HFFc6 (cell line): ENCODE results near the gene CSNK2A3. TPM values are rescaled to one million over a fixed set of nuclear protein-coding genes. Genes with fewer than 3 reads are reported as not detected.

Source experiments
- DNase-seq: peaks from one replicate; pipeline ENCODE4 v3.0.0-alpha.2; 2018
- H3K27ac Mint-ChIP-seq: 2 replicates; pipeline ENCODE4 v1.8.0; 2020; ENCODE audit warnings: mild to moderate bottlenecking, mixed read lengths
- H3K27me3 Mint-ChIP-seq: 2 replicates; pipeline ENCODE4 v1.8.0; 2021; ENCODE audit warnings: mild to moderate bottlenecking, moderate library complexity, mixed read lengths; ENCODE audit not compliant: insufficient read depth
- H3K36me3 Mint-ChIP-seq: 2 replicates; pipeline ENCODE4 v1.8.0; 2021; ENCODE audit warnings: low read depth, mixed read lengths
- H3K4me1 Mint-ChIP-seq: 2 replicates; pipeline ENCODE4 v1.8.0; 2020; ENCODE audit warnings: low read depth, mixed read lengths
- H3K4me3 Mint-ChIP-seq: 2 replicates; pipeline ENCODE4 v1.8.0; 2020; ENCODE audit warnings: mild to moderate bottlenecking, moderate library complexity, mixed read lengths
- H3K9me3 Mint-ChIP-seq: 2 replicates; pipeline ENCODE4 v1.8.0; 2020; ENCODE audit warnings: mild to moderate bottlenecking, mixed read lengths
- total RNA-seq, 6 experiments: library from RNA; stranded (reverse); fragmentation: NEBNext Ultra II Directional; extraction: Animal tissue kit (Norgen Biotek cat#: 25700); gene quantifications; 2 replicates in 1 of 6; 3 replicates in 5 of 6; pipeline ENCODE4 v1.2.3, GENCODE V29; 2021
- TF ChIP-seq, protein P1 (sequence below): fragments of 200-600 bp; sonication (generic); IDR thresholded peaks from 2 replicates; pipeline ENCODE4 v1.5.0; 2021; ENCODE audit warnings: antibody characterized with exemption, mild to moderate bottlenecking

The CSNK2A3 gene
- total RNA-seq, 6 experiments from 2014 or later = 1.2 to 3.6 (median 2.0) TPM

DNA sequence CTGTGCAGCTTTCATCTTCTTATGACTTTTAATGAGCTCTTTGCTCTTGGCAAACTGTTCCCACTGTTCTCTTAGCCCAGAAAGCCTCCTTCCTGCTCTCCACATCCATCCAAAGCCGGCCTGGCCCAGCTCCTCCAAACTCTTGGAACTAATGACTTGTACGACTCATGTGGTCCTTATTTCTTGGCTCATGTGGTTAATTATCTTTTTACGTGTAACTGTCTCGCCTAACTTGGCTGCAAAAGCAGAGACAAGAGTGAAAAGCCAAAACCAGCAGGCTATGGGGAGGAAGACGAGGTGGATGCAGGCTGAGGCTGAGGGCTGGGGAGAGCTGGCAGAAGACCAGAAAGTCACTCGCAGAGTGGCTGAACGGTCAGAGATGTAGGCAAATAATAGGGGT lies 5.5 kb downstream of the CSNK2A3 start:
- DNase-seq = no peak
- Mint-ChIP-seq H3K27me3 (peaks cover 31% of the 10 kb centered on the region), H3K9me3 (no peaks in the 10 kb centered on the region), H3K4me3 (no peak overlapping the region), H3K27ac (no peak overlapping the region), H3K36me3 (no peaks in the 10 kb centered on the region), H3K4me1 (peaks cover 28% of the 10 kb centered on the region)
- TF ChIP-seq, protein P1, sequence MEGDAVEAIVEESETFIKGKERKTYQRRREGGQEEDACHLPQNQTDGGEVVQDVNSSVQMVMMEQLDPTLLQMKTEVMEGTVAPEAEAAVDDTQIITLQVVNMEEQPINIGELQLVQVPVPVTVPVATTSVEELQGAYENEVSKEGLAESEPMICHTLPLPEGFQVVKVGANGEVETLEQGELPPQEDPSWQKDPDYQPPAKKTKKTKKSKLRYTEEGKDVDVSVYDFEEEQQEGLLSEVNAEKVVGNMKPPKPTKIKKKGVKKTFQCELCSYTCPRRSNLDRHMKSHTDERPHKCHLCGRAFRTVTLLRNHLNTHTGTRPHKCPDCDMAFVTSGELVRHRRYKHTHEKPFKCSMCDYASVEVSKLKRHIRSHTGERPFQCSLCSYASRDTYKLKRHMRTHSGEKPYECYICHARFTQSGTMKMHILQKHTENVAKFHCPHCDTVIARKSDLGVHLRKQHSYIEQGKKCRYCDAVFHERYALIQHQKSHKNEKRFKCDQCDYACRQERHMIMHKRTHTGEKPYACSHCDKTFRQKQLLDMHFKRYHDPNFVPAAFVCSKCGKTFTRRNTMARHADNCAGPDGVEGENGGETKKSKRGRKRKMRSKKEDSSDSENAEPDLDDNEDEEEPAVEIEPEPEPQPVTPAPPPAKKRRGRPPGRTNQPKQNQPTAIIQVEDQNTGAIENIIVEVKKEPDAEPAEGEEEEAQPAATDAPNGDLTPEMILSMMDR = no peak

DNA sequence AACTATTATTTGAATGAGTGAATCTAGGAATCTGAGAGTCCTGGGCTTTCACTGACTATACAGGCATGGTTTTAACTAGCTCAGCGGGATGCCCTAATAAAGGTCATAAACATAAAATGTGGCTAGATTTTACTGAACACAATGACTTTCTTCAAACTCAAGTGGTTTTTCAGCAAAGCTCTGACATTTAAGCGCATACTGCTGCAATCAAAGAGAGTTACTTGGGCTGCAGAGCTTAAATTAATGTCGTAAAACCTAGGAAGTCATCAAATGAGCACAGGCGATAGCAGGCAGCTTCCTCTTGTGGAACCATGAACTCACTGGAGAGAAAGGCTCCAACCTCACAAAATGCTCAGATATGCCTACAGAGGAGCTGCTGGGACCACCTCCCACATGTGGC lies 6.7 kb downstream of the CSNK2A3 start:
- Mint-ChIP-seq H3K36me3 (no peaks in the 10 kb centered on the region), H3K27me3 (peaks cover 31% of the 10 kb centered on the region), H3K9me3 (no peaks in the 10 kb centered on the region), H3K4me3 (no peak overlapping the region), H3K27ac (no peak overlapping the region), H3K4me1 (peaks cover 28% of the 10 kb centered on the region)
- TF ChIP-seq, protein P1 = no peak
- DNase-seq = no peak

DNA sequence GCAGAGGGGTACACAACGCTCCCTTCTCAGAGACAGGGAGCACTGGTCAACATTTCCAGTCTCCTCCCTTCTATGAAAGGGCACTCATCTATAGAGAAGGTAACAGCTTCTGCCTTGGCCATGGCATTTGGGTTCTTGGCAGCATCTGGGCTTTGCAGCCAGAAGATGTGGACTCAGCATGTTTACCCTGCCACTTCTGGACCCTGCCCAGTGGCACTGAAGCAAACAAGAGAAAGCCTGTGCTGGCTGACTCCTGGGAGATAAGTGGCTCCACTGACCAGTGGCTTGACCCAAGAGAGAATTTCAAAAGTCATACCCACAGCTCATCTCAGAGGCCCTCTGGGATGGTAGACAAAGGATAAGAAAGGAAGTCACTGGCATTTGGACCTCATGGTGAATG lies 8.0 kb downstream of the CSNK2A3 start:
- no peak overlapping the region for H3K4me3 Mint-ChIP-seq
- H3K4me1 Mint-ChIP-seq = peaks cover 18% of the 10 kb centered on the region
- H3K9me3 Mint-ChIP-seq = no peaks in the 10 kb centered on the region
- no peak for DNase-seq
- H3K27me3 Mint-ChIP-seq = peaks cover 38% of the 10 kb centered on the region
- TF ChIP-seq, protein P1 = no peak
- no peak overlapping the region for H3K27ac Mint-ChIP-seq
- H3K36me3 Mint-ChIP-seq = no peaks in the 10 kb centered on the region

DNA sequence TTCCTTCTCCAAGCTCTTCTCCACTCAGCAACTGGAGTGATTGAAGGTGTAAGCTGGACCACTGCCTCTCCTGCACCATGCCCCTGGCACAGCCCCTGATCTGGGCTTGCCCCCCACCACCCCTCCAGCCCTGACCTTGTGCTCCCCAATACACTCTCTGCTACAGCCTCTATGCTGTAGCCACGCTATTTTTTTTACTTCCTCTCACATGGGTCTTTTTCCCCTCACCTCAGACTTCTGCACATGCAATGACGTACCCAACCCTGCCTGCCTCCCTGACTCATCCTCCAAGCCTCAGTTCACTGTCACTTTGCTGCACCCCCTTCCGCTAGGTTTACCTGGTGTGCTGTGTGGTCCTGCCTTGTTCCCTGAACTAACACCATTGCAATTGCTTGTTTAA lies 9.0 kb downstream of the CSNK2A3 start:
- DNase-seq = no peak
- TF ChIP-seq, protein P1 = no peak
- Mint-ChIP-seq H3K4me3 (no peak overlapping the region), H3K36me3 (no peaks in the 10 kb centered on the region), H3K27ac (no peak overlapping the region), H3K4me1 (peaks cover 7% of the 10 kb centered on the region), H3K9me3 (no peaks in the 10 kb centered on the region), H3K27me3 (peaks cover 43% of the 10 kb centered on the region)

DNA sequence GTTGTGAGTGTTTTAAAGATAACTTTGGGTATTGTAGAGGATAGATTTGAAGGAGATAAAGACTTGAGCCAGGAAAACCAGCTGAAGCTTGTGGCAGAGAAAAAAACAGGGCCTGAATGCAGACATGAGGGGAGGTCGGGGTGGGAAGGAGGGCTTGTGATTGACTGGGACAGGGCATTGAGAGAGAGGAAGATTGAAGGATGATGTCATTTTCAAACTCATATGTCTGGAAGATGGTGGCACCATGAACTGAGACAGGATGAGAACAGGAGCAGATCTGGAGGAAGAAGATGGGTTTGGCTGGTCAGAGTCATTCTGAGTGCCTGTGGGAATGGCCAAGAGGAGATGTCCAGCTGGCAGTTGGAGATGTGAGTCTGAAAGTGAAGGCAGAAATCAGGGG lies 14.7 kb downstream of the CSNK2A3 start:
- no peak for DNase-seq
- no peak overlapping the region for H3K27ac Mint-ChIP-seq
- TF ChIP-seq, protein P1 = no peak
- no peaks in the 10 kb centered on the region for H3K9me3 Mint-ChIP-seq
- no peaks in the 10 kb centered on the region; the same call in 1 of the 2 replicates for H3K36me3 Mint-ChIP-seq
- H3K4me1 Mint-ChIP-seq = peaks cover 5% of the 10 kb centered on the region; the same call in 1 of the 2 replicates
- H3K4me3 Mint-ChIP-seq = no peak overlapping the region
- peaks cover 27% of the 10 kb centered on the region for H3K27me3 Mint-ChIP-seq

DNA sequence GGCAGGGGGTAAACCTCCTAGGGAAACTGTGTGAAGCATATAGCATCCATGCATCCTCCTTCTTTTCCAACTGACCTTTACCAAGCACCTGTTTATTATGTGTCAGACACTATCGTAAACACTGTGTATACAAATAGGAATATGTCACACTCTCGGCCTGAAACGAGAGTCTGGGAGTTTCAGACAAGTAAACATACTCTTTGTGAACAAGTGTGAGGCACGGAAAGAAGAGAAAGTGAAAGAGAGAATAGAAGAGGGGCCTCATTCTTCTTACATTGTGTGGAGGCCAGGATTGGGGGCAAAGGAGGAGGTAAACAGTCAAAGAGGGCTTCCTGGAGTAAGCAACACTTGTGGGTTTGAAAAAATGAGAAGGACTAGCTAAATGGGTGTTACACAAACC lies 16.4 kb downstream of the CSNK2A3 start:
- Mint-ChIP-seq H3K36me3 (no peaks in the 10 kb centered on the region; the same call in 1 of the 2 replicates), H3K4me1 (peaks cover 5% of the 10 kb centered on the region; the same call in 1 of the 2 replicates), H3K27ac (no peak overlapping the region), H3K9me3 (no peaks in the 10 kb centered on the region), H3K4me3 (no peak overlapping the region), H3K27me3 (peaks cover 27% of the 10 kb centered on the region)
- TF ChIP-seq, protein P1 = no peak
- DNase-seq = no peak
